Sigmoid colon (tissue), 4 donors: Measurements from ENCODE around the gene KLHL28.

ENCODE experiments used
- EP300 ChIP-seq, 4 donors: sonication (generic); formaldehyde crosslinking; IDR thresholded peaks; one replicate each; pipeline ENCODE4 v1.6.1; 2017; ENCODE audit warnings: antibody characterized with exemption in 4 of 4
- POLR2A ChIP-seq, 2 donors: fragments of 450-650 bp; IDR thresholded peaks; one replicate each; pipeline ENCODE4 v1.6.1; 2016; ENCODE audit warnings: antibody characterized with exemption in 2 of 2, mild to moderate bottlenecking in 2 of 2, moderate library complexity in 2 of 2
- POLR2AphosphoS5 ChIP-seq, 4 donors: sonication (generic); formaldehyde crosslinking; IDR thresholded peaks; one replicate each; pipeline ENCODE4 v1.6.1; 2017; ENCODE audit warnings: antibody characterized with exemption in 4 of 4
- TF ChIP-seq, protein P1 (sequence below), 4 experiments: fragments of 450-650 bp in 3 of 4; fragments of 200-600 bp in 1 of 4; IDR thresholded peaks; one replicate each; pipeline ENCODE4 v1.5.1; 2016 to 2019; ENCODE audit warnings: antibody characterized with exemption in 4 of 4, mild to moderate bottlenecking in 3 of 4, moderate library complexity in 2 of 4

DNA sequence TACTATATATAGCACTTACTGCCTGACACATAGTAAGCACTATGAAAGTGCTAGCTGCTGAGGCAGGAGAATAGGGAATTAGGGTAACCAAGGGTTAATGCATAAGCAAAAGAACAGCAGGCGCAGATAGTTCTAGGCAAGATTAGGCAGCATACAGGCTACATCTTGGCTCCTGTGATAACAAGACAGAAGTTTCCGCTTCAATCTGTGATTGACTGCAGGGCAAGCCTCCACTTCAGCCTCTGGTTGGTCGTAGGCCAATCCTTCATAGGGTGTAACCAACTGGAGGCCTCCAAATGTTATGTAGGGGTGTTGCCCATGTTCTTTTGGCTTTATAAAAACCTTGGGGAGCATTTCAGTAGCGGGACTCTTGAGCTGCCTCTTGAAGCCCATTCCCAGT, 46.9 kb downstream of the KLHL28 start:
- TF ChIP-seq, protein P1, sequence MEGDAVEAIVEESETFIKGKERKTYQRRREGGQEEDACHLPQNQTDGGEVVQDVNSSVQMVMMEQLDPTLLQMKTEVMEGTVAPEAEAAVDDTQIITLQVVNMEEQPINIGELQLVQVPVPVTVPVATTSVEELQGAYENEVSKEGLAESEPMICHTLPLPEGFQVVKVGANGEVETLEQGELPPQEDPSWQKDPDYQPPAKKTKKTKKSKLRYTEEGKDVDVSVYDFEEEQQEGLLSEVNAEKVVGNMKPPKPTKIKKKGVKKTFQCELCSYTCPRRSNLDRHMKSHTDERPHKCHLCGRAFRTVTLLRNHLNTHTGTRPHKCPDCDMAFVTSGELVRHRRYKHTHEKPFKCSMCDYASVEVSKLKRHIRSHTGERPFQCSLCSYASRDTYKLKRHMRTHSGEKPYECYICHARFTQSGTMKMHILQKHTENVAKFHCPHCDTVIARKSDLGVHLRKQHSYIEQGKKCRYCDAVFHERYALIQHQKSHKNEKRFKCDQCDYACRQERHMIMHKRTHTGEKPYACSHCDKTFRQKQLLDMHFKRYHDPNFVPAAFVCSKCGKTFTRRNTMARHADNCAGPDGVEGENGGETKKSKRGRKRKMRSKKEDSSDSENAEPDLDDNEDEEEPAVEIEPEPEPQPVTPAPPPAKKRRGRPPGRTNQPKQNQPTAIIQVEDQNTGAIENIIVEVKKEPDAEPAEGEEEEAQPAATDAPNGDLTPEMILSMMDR (IDR thresholded peaks at IDR 0.05) = no peak
- TF ChIP-seq EP300 (IDR thresholded peaks at IDR 0.05) = no peak
- TF ChIP-seq POLR2A (IDR thresholded peaks at IDR 0.05) = no peak
- TF ChIP-seq POLR2AphosphoS5 (IDR thresholded peaks at IDR 0.05) = no peak
